Pancreas (tissue), 10 donors: ENCODE measurements around the gene CBFA2T2. TPM values are rescaled to one million over a fixed set of nuclear protein-coding genes. Genes with fewer than 3 reads are reported as not detected.
"Not testable (repeated sequence)": the region's sequence is repeated elsewhere in the genome, so short reads cannot be mapped to it uniquely, and the experiment has no call there.

Experiments
- ATAC-seq, 4 donors: fragments of 200-7000 bp; cut with Tn5 transposase; one replicate each; pipeline versions ENCODE4 v1.8.0 to v1.9.1; 2020; ENCODE audit warnings: mild to moderate bottlenecking in 4 of 4, moderate library complexity in 4 of 4
- DNase-seq, 6 donors: peaks; one replicate each; pipeline ENCODE4 v3.0.0-alpha.2; 2020
- FAIRE-seq: peaks from 2 replicates; lab custom pipeline; 2012; peaks lifted over from hg19 to GRCh38; lab: Jason Lieb, UNC
- H3K27ac ChIP-seq, 4 donors: fragments of 200-600 bp; sonication (generic); 1 replicate in 3 of 4; 2 replicates in 1 of 4; pipeline versions ENCODE4 v1.5.0 to v1.8.0; 2020
- H3K27me3 ChIP-seq, 4 donors: fragments of 200-600 bp; one replicate each; pipeline ENCODE4 v1.8.0; 2021
- H3K36me3 ChIP-seq, 3 donors: fragments of 200-600 bp; sonication (generic) in 1 of 3; one replicate each; pipeline versions ENCODE4 v1.5.0 to v1.8.0; 2020 to 2021
- H3K4me1 ChIP-seq, 3 donors: fragments of 200-600 bp; one replicate each; pipeline ENCODE4 v1.8.0; 2021
- H3K4me3 ChIP-seq, 4 donors: fragments of 200-600 bp; sonication (generic) in 2 of 4; one replicate each; pipeline versions ENCODE4 v1.5.0 to v1.8.0; 2020 to 2021
- H3K9me3 ChIP-seq, 4 donors: fragments of 200-600 bp; one replicate each; pipeline ENCODE4 v1.8.0; 2021
- CTCF ChIP-seq, 4 donors: fragments of 200-600 bp; sonication (generic) in 3 of 4; IDR thresholded peaks; one replicate each; pipeline versions ENCODE4 v1.5.0 to v1.8.0; 2021; ENCODE audit warnings: antibody characterized with exemption in 4 of 4
- WGBS, 2 donors: extraction: QIAGEN DNeasy Blood & Tissue Kit; methylation state at CpG; one replicate each; pipeline ENCODE4 v1.1.7; 2013; 5-methylcytosine and 5-hydroxymethylcytosine counted together
- intact Hi-C, 3 donors: fragments of 100-400 bp; cut with DNase I; formaldehyde crosslinking; loops; one replicate each; pipeline versions ENCODE4 v1.11.1 to v1.14.2; 2022
- polyA plus RNA-seq, 2 donors: library from polyadenylated mRNA; stranded (reverse); fragments of 200-250 nt; gene quantifications; one replicate each; pipeline ENCODE4 v1.2.3, GENCODE V29; 2013
- total RNA-seq, 6 donors: library from RNA; stranded (reverse); fragmentation: NEBNext Ultra II Directional in 4 of 6; extraction: Animal tissue kit (Norgen Biotek cat#: 25700) in 4 of 6; gene quantifications; one replicate each; pipeline versions ENCODE4 v1.2.1 to v1.2.4, GENCODE V29; 2021 to 2023
- donor health status: healthy with polysubstance abuse.
- donor health status: DM: no; HTN: no; CAD: no; lungs with moderate emphysema.
- donor health status: DM: no; HTN: no; CAD: no.
- donor health status: control.
- donor health status: control.
- donor health status: Bipolar disorder and iron deficiency.
- donor health status: DM: yes; HTN: yes; CAD: no.
- donor health status: DM: no; HTN: no; CAD: no.
- donor health status: DM: no; HTN: no; CAD: no.
- donor health status: DM: yes; HTN: yes; CAD: no.

CBFA2T2 gene
- total and polyA plus RNA-seq, 8 donors, result 4.7 to 11.6 (median 7.5) TPM

- Histone ChIP-seq H3K9me3 (no peaks in the 10 kb centered on the region), H3K36me3 (peaks cover 0 to 18% (median 0%) of the 10 kb centered on the region in 3 donors), H3K4me3 (no peak overlapping the region), H3K27ac (no peak overlapping the region), H3K4me1 (no peaks in the 10 kb centered on the region), H3K27me3 (no peaks in the 10 kb centered on the region)
- no peak for ATAC-seq
- 88 to 93% methylated on average over 5 of the region's 5 CpGs for WGBS, 2 donors
- no peak for DNase-seq
- intact Hi-C loops, result no loop called here
- no peak for FAIRE-seq
- no peak for TF ChIP-seq CTCF (IDR thresholded peaks at IDR 0.05)
Measured at GRCh38 chr20:33629979-33630378, 140.1 kb downstream of the CBFA2T2 start.

- Histone ChIP-seq H3K27ac (no peak overlapping the region), H3K27me3 (no peaks in the 10 kb centered on the region), H3K4me3 (no peak overlapping the region), H3K4me1 (no peaks in the 10 kb centered on the region), H3K36me3 (peaks cover 0 to 14% (median 0%) of the 10 kb centered on the region in 3 donors), H3K9me3 (no peaks in the 10 kb centered on the region)
- no peak for DNase-seq
- TF ChIP-seq CTCF (IDR thresholded peaks at IDR 0.05), result no peak
- intact Hi-C loops, result no loop called here
- no peak for ATAC-seq
- FAIRE-seq, result no peak
- 81 to 89% methylated on average over 4 of the region's 4 CpGs for WGBS, 2 donors
Measured at GRCh38 chr20:33630507-33630906, 140.6 kb downstream of the CBFA2T2 start.

GRCh38 chr20:33631910-33632309, 142.0 kb downstream of the CBFA2T2 start:
- H3K9me3 ChIP-seq, ATAC-seq, H3K4me3 ChIP-seq, intact Hi-C loops, FAIRE-seq, H3K27ac ChIP-seq, H3K27me3 ChIP-seq, DNase-seq, H3K4me1 ChIP-seq: not testable (repeated sequence)
- 73 to 75% methylated on average over 4 of the region's 4 CpGs for WGBS, 2 donors
- H3K36me3 ChIP-seq, result peaks cover 0 to 21% (median 0%) of the 10 kb centered on the region in 3 donors

GRCh38 chr20:33635341-33635740, 145.4 kb downstream of the CBFA2T2 start:
- Histone ChIP-seq H3K36me3 (peaks cover 0 to 21% (median 3%) of the 10 kb centered on the region in 3 donors), H3K4me1 (no peaks in the 10 kb centered on the region), H3K27me3 (no peaks in the 10 kb centered on the region), H3K9me3 (no peaks in the 10 kb centered on the region), H3K27ac (no peak overlapping the region), H3K4me3 (no peak overlapping the region)
- FAIRE-seq, result no peak
- no peak for TF ChIP-seq CTCF (IDR thresholded peaks at IDR 0.05)
- intact Hi-C loops, result no loop called here
- DNase-seq, result no peak
- WGBS, 2 donors, result 96 to 98% methylated on average over 3 of the region's 3 CpGs
- ATAC-seq, result no peak

GRCh38 chr20:33636776-33637175, 146.9 kb downstream of the CBFA2T2 start:
- DNase-seq (no peak), ATAC-seq (no peak), FAIRE-seq (no peak)
- H3K4me3 ChIP-seq, result no peak overlapping the region
- intact Hi-C loops, result no loop called here
- WGBS, 2 donors, result 91 to 93% methylated on average over 1 of the region's 1 CpG
- no peak overlapping the region for H3K27ac ChIP-seq
- H3K27me3 ChIP-seq, result no peaks in the 10 kb centered on the region
- peaks cover 0 to 29% (median 7%) of the 10 kb centered on the region in 3 donors for H3K36me3 ChIP-seq
- H3K9me3 ChIP-seq, result no peaks in the 10 kb centered on the region
- no peaks in the 10 kb centered on the region for H3K4me1 ChIP-seq
- TF ChIP-seq CTCF (IDR thresholded peaks at IDR 0.05), result no peak
